Common myeloid progenitor, CD34-positive (primary cell): ENCODE results near the gene RHOU.

ENCODE experiments used
- CTCF ChIA-PET: fragments of 350-600 bp; sonication (Branson Sonifier 250); formaldehyde crosslinking; loops from one replicate; lab custom pipeline; 2021; ENCODE audit warnings: antibody characterized with exemption; lab: Charles Lee
- POLR2A ChIA-PET: fragments of 350-600 bp; sonication (Branson Sonifier 250); formaldehyde crosslinking; loops from one replicate; lab custom pipeline; 2021; ENCODE audit warnings: antibody characterized with exemption; lab: Charles Lee
- DNase-seq, 3 donors: peaks; one replicate each; pipeline versions ENCODE4 v3.0.0 to v3.0.0-alpha.2; 2013
- H3K27ac ChIP-seq, 2 experiments: 1 replicate in 1 of 2; 2 replicates in 1 of 2; pipeline ENCODE4 v1.7.0; 2013; ENCODE audit warnings: inconsistent platforms in 2 of 2, low read length in 2 of 2, mild to moderate bottlenecking in 2 of 2, low read depth in 1 of 2, moderate library complexity in 1 of 2; ENCODE audit not compliant: severe bottlenecking in 2 of 2, insufficient read depth in 1 of 2, poor library complexity in 1 of 2
- H3K27me3 ChIP-seq, 5 experiments: replicated peaks in 2 of 5; 1 replicate in 3 of 5; 2 replicates in 2 of 5; pipeline versions ENCODE4 v1.6.1 to v1.7.0; 2013; ENCODE audit warnings: low read length in 4 of 5, mild to moderate bottlenecking in 2 of 5, moderate library complexity in 2 of 5, inconsistent platforms in 1 of 5; ENCODE audit not compliant: insufficient read depth in 5 of 5, control insufficient read depth in 4 of 5
- H3K36me3 ChIP-seq, 4 experiments: 1 replicate in 2 of 4; 2 replicates in 2 of 4; pipeline versions ENCODE4 v1.6.1 to v1.7.0; 2013; ENCODE audit warnings: low read length in 3 of 4, control low read depth in 1 of 4, mild to moderate bottlenecking in 1 of 4; ENCODE audit not compliant: control insufficient read depth in 4 of 4, insufficient read depth in 4 of 4
- H3K4me1 ChIP-seq, 4 experiments: 1 replicate in 3 of 4; 2 replicates in 1 of 4; pipeline versions ENCODE4 v1.6.1 to v1.7.1; 2013; ENCODE audit warnings: low read length in 3 of 4, mild to moderate bottlenecking in 3 of 4, control low read depth in 1 of 4, inconsistent platforms in 1 of 4, moderate library complexity in 1 of 4; ENCODE audit not compliant: control insufficient read depth in 4 of 4, insufficient read depth in 4 of 4; ENCODE audit errors: control extremely low read depth in 1 of 4
- H3K4me3 ChIP-seq, 7 experiments: 1 replicate in 4 of 7; 2 replicates in 3 of 7; pipeline versions ENCODE4 v1.5.1 to v1.7.0; 2013; ENCODE audit warnings: mild to moderate bottlenecking in 7 of 7, low read length in 6 of 7, moderate library complexity in 6 of 7, inconsistent platforms in 2 of 7, low read depth in 2 of 7, control low read depth in 1 of 7; ENCODE audit not compliant: insufficient read depth in 4 of 7, control insufficient read depth in 1 of 7; ENCODE audit errors: extremely low read depth in 1 of 7
- H3K9me3 ChIP-seq, 5 experiments: 1 replicate in 4 of 5; 2 replicates in 1 of 5; pipeline versions ENCODE4 v1.6.1 to v1.7.1; 2013; ENCODE audit warnings: low read length in 4 of 5, mild to moderate bottlenecking in 2 of 5, inconsistent platforms in 1 of 5, low read depth in 1 of 5, moderate library complexity in 1 of 5; ENCODE audit not compliant: control insufficient read depth in 4 of 5, insufficient read depth in 2 of 5; ENCODE audit errors: control extremely low read depth in 1 of 5
- WGBS: methylation state at CpG from one replicate; pipeline ENCODE4 v1.1.5; 2013; ENCODE audit not compliant: insufficient coverage; 5-methylcytosine and 5-hydroxymethylcytosine counted together

The RHOU gene

DNA sequence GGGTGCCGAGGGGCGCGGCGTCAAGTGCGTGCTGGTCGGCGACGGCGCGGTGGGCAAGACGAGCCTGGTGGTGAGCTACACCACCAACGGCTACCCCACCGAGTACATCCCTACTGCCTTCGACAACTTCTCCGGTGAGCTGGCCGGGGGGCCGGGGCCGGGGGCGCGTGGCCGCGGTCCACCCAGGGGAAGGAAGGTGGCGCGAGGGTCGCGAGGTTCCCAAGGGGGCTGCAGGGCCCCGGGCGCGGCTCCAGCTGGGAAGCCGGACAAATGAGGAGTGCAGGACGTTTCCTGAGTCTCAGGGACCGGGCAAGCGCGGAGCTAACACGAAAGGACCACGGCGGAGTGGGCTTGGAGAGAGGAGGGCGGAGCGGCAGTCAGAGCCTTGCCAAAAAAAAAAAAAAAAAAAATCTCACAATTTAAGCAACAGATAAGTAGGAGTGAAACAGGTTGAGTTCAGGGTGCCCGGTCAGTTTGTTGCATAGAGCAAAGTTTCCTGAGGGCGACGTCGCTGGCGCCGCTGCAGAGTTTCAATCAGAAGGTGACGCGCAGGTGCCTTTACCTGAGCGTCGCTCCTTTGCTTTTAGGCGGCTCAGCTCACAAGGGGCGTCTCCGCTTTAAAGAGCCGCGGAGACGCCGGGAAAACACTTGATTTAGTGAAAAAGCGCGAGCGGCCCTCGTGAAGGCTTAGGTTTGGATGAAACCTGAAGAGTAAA is 750 bp downstream of the RHOU start:
- Histone ChIP-seq H3K4me1 (peaks cover 0 to 17% (median 16%) of the 10 kb centered on the region in 4 experiments), H3K4me3 (peak overlapping the region; percentile 20 to 79 (median 67)), H3K9me3 (no peaks in the 10 kb centered on the region), H3K27ac (no peak overlapping the region), H3K27me3 (peaks cover 0 to 17% (median 9%) of the 10 kb centered on the region in 5 experiments), H3K36me3 (no peaks in the 10 kb centered on the region)
- 3% methylated on average over 48 of the region's 60 CpGs for WGBS
- ChIA-PET CTCF (interaction anchor here (0.7 to 2.3 kb wide), 9 partner anchors 8 to 519 kb away, joined by 3 to 9 read pairs (median 3); no protein-coding TSS in a partner anchor), POLR2A (interaction anchor here (0.6 kb wide), 1 partner anchor 106 kb away, joined by 3 read pairs; no protein-coding TSS in a partner anchor)
- peak in 2 of 3 donors; percentile 39 to 53 for DNase-seq

DNA sequence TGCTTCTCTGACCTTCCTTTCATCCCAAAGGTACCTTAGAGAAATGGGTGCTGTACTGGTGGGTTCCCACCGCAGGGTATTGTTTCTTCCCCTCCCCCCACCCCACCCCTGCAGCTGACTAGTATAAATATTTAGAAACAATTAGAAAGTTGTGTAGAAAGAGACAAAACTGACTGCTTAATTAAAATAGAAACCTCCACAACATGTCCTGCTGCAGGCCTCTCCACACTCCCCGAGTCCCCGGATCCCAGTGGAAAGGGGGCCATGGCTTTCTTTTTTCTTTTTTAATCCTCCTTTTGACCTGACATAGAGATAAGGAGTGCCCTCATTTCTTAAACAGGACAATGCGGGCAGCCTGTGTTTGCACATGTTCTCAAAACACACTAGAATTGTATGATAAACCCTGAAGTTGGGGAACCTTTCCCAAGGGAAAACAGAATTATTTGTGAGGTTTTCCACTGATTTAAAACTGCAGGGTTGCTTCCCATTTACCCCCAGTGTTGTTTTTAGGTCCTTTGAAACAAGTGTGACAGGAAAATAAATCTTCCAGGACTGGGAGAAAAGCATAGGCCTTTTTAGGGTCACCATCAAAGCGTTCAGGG is 1.7 kb downstream of the RHOU start:
- Histone ChIP-seq H3K27ac (no peak overlapping the region), H3K36me3 (no peaks in the 10 kb centered on the region), H3K4me1 (peaks cover 0 to 17% (median 16%) of the 10 kb centered on the region in 4 experiments), H3K9me3 (no peaks in the 10 kb centered on the region), H3K27me3 (peaks cover 0 to 17% (median 9%) of the 10 kb centered on the region in 5 experiments), H3K4me3 (no peak overlapping the region)
- WGBS, result 95% methylated on average over 4 of the region's 5 CpGs
- CTCF ChIA-PET, result interaction anchor here (1.1 to 1.3 kb wide), 2 partner anchors 60 to 493 kb away, joined by 3 read pairs; no protein-coding TSS in a partner anchor
- DNase-seq, result no peak
- POLR2A ChIA-PET, result no interaction called here

DNA sequence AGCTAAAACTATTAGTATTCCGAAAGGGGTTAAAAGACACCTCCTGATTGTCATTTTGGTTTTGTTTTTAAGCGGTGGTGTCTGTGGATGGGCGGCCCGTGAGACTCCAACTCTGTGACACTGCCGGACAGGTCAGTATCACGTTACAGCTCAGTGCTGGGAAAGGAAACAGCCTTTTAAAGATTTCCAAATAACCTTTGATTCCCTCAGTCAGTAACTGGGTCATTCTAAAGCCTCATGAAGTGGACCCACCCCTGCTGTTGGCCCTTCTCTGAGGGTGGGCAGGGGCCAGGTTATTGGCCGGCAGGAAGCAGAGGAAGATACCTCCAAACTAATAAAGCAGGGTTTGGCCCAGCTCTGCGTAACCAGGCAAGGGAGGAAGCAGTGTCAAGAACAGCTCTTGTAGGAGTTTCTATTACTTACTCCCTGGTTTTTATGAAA is 2.3 kb downstream of the RHOU start:
- Histone ChIP-seq H3K36me3 (no peaks in the 10 kb centered on the region), H3K4me3 (no peak overlapping the region), H3K9me3 (no peaks in the 10 kb centered on the region), H3K4me1 (peaks cover 0 to 17% (median 16%) of the 10 kb centered on the region in 4 experiments), H3K27ac (no peak overlapping the region), H3K27me3 (peaks cover 0 to 16% (median 9%) of the 10 kb centered on the region in 5 experiments)
- ChIA-PET POLR2A (no interaction called here), CTCF (no interaction called here)
- WGBS, result 94% methylated on average over 8 of the region's 8 CpGs
- DNase-seq, result no peak

DNA sequence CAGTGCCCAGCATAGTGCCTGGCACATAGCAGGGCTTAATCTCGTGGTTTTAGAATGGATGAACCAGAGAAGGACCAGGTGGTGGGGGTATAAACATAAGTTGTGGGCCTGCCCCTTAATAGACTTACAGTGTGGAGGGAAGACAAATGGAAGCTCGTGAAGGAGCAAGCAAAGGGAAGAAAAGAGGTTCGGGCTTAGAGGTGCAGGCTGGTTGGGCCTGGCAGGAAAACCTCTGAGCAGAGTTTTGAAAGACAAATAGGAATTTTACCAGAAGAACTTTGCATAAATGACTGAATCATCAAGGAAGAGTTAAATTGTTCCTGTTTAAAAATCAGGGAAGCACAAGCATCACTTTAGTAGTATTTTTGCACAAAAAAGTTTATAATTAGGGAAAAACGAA is 4.5 kb downstream of the RHOU start:
- 100% methylated on average over 3 of the region's 4 CpGs for WGBS
- no peaks in the 10 kb centered on the region for H3K9me3 ChIP-seq
- no peaks in the 10 kb centered on the region for H3K36me3 ChIP-seq
- H3K27me3 ChIP-seq, result peaks cover 0 to 16% (median 4%) of the 10 kb centered on the region in 5 experiments
- H3K4me3 ChIP-seq, result no peak overlapping the region
- ChIA-PET POLR2A (no interaction called here), CTCF (no interaction called here)
- peaks cover 0 to 13% (median 12%) of the 10 kb centered on the region in 4 experiments for H3K4me1 ChIP-seq
- no peak overlapping the region for H3K27ac ChIP-seq
- no peak for DNase-seq

DNA sequence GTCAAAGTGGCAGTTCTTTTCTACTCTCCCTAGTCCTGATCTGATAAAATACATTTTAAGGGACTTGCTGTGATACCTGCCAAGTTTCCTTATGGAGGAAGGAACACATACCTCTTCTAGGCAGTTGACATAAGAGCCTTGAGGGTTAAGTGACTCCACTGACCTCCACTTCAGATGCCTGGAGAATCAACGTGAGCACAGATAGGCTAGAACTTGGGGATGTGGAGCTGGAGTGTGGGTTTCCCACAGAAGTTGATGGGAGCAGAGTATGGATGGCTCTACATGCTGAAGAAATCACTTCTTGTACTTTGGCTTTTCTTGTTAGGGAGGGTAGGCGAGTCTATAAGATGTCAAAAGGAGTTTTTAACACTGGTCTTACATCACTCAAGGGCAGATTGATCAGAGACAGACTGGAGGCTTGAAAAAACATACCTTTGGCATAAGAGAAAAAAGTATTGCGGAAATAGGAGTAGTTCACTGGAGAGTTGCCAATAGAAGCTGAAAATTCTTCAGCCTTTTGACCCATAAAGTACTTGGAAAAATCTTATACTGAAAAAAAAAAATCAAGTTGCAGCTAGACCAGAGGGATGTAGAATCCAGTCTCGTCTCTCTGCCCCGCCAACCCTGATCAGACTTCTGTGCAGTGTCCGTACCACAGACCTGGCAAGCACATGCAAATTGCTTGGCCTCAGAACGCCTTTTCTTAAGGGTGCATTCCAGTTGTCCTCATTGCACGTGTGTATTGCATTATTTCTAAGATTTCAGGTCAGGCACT is 5.5 kb downstream of the RHOU start:
- ChIA-PET CTCF (interaction anchor here (0.7 to 1.4 kb wide), 3 partner anchors 18 to 514 kb away, joined by 3 read pairs; no protein-coding TSS in a partner anchor), POLR2A (no interaction called here)
- no peaks in the 10 kb centered on the region for H3K36me3 ChIP-seq
- peaks cover 0 to 11% (median 7%) of the 10 kb centered on the region in 4 experiments for H3K4me1 ChIP-seq
- 94% methylated on average over 6 of the region's 8 CpGs for WGBS
- H3K27ac ChIP-seq, result no peak overlapping the region
- H3K27me3 ChIP-seq, result peaks cover 0 to 16% (median 4%) of the 10 kb centered on the region in 5 experiments
- H3K4me3 ChIP-seq, result no peak overlapping the region
- H3K9me3 ChIP-seq, result no peaks in the 10 kb centered on the region
- no peak for DNase-seq

DNA sequence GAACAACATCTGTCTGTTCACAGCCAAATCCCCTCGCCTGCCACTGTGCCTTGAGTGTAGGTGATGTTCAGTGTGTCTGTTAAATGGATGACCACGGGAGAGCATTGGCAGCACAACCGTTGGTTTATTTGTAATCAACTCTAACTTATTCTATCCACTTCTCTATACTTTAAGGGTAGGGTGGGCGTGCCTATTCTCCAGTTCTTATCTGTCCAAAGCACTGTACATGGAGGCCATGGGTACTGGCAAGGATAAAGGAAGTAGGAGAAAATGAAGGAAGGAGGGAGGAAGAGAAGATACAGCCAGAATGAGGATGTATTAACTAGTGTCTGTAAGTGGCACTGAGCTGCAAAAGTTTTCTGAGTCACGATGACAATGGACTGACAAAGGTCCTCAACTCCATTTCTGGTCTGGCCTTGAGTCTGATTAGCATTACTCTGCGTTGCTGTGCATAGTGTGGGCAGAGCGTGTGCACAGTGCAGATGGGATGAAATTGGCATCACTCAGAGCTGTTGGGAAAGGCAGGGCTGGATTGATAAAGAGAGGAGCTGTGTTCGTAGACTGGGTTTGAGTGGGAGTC is 7.1 kb downstream of the RHOU start:
- ChIA-PET POLR2A (no interaction called here), CTCF (interaction anchor here (1.4 kb wide), 1 partner anchor 472 kb away, joined by 3 read pairs; no protein-coding TSS in a partner anchor)
- Histone ChIP-seq H3K9me3 (no peaks in the 10 kb centered on the region), H3K4me1 (peaks cover 0 to 3% (median 0%) of the 10 kb centered on the region in 4 experiments), H3K27me3 (peaks cover 0 to 4% (median 0%) of the 10 kb centered on the region in 5 experiments), H3K36me3 (no peaks in the 10 kb centered on the region), H3K27ac (no peak overlapping the region), H3K4me3 (no peak overlapping the region)
- peak in 1 of 3 donors; percentile 6 for DNase-seq
- WGBS, result 94% methylated on average over 4 of the region's 8 CpGs
